HFF-Myc (cell line): ENCODE results near the gene METTL6.

Experiments used
- DNase-seq: peaks from one replicate; pipeline ENCODE4 v3.0.0-alpha.2; 2011; ENCODE audit warnings: low read depth; ENCODE audit errors: extremely low read depth
- H3K4me3 ChIP-seq: replicated peaks from 2 replicates; pipeline ENCODE4 v1.5.1; 2011; ENCODE audit warnings: low read depth, mild to moderate bottlenecking, control low read depth, low read length
- TF ChIP-seq, protein P1 (sequence below): IDR thresholded peaks from 2 replicates; pipeline ENCODE4 v1.5.1; 2012; ENCODE audit warnings: mild to moderate bottlenecking, low read depth, low read length, control low read depth; ENCODE audit errors: missing control alignments

METTL6 gene

GRCh38 chr3:15384510-15385237 lies 42.7 kb downstream of the METTL6 start:
- DNase-seq, result no peak
- no peak overlapping the region for H3K4me3 ChIP-seq
- TF ChIP-seq, protein P1, sequence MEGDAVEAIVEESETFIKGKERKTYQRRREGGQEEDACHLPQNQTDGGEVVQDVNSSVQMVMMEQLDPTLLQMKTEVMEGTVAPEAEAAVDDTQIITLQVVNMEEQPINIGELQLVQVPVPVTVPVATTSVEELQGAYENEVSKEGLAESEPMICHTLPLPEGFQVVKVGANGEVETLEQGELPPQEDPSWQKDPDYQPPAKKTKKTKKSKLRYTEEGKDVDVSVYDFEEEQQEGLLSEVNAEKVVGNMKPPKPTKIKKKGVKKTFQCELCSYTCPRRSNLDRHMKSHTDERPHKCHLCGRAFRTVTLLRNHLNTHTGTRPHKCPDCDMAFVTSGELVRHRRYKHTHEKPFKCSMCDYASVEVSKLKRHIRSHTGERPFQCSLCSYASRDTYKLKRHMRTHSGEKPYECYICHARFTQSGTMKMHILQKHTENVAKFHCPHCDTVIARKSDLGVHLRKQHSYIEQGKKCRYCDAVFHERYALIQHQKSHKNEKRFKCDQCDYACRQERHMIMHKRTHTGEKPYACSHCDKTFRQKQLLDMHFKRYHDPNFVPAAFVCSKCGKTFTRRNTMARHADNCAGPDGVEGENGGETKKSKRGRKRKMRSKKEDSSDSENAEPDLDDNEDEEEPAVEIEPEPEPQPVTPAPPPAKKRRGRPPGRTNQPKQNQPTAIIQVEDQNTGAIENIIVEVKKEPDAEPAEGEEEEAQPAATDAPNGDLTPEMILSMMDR, result no peak

- H3K4me3 ChIP-seq, result no peak overlapping the region
- TF ChIP-seq, protein P1, result no peak
- no peak for DNase-seq
These were observed 44.9 kb downstream of the METTL6 start for GRCh38 chr3:15382405-15382923.

- TF ChIP-seq, protein P1, result no peak
- H3K4me3 ChIP-seq, result no peak overlapping the region
- DNase-seq, result no peak
These were observed 46.1 kb downstream of the METTL6 start for GRCh38 chr3:15380980-15381890.

GRCh38 chr3:15377961-15378791 lies 49.2 kb downstream of the METTL6 start:
- H3K4me3 ChIP-seq, result no peak overlapping the region
- peak; percentile 91 for DNase-seq

GRCh38 chr3:15375461-15376000 lies 51.8 kb downstream of the METTL6 start:
- TF ChIP-seq, protein P1, result no peak
- no peak for DNase-seq
- H3K4me3 ChIP-seq, result no peak overlapping the region

More at GRCh38 chr3:15377961-15378791, 49.2 kb downstream of the METTL6 start:
- TF ChIP-seq, protein P1, result peak; percentile 90

DNA sequence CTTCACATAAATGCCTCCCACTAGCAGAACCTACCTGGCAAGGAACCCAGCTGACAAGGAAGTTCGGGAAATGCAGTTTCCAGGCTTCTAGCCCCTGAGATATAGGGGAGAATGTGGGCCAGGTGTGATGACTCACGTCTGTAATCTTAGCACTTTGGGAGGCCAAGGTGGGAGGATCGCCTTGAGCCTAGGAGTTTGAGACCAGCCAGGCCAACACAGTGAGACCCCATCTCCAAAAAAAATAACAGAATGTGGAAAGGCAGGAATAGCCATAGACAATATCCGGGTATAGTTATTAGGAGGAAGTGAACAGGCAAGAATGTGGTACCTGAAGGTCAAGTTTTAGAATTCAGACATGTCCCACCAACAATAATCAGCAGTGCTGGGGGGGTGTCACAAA lies 54.4 kb downstream of the METTL6 start:
- no peak for DNase-seq
- TF ChIP-seq, protein P1, result no peak
- H3K4me3 ChIP-seq, result no peak overlapping the region
